Activated CD8-positive, alpha-beta memory T cell treated with anti-CD3 and anti-CD28 coated beads, Interleukin-2, amount 10 ng/mL, durations not matched to agents 7 days and 5 days (primary cell): ENCODE measurements around the gene CTBP2. TPM values are rescaled to one million over a fixed set of nuclear protein-coding genes. Genes with fewer than 3 reads are reported as not detected.

Source experiments
- ATAC-seq: fragments of 150-1000 bp; cut with Tn5 transposase; one replicate; pipeline ENCODE4 v1.10.0; 2021; ENCODE audit warnings: moderate library complexity
- CTCF ChIA-PET: fragments of 350-600 bp; sonication (Branson Sonifier 250); formaldehyde crosslinking; loops from one replicate; lab custom pipeline; 2021; ENCODE audit warnings: antibody characterized with exemption; lab: Charles Lee
- DNase-seq: peaks from one replicate; pipeline ENCODE4 v3.0.0-alpha.2; 2020
- H3K27ac Mint-ChIP-seq: one replicate; pipeline ENCODE4 v1.8.0; 2021; ENCODE audit warnings: mild to moderate bottlenecking, mixed read lengths
- H3K27me3 Mint-ChIP-seq: one replicate; pipeline ENCODE4 v1.8.0; 2021; ENCODE audit warnings: mixed read lengths
- H3K36me3 Mint-ChIP-seq: one replicate; pipeline ENCODE4 v1.8.0; 2021; ENCODE audit warnings: mild to moderate bottlenecking, mixed read lengths
- H3K4me1 Mint-ChIP-seq: one replicate; pipeline ENCODE4 v1.8.0; 2021; ENCODE audit warnings: mixed read lengths
- H3K4me3 Mint-ChIP-seq: one replicate; pipeline ENCODE4 v1.8.0; 2021; ENCODE audit warnings: mild to moderate bottlenecking, moderate library complexity, mixed read lengths
- H3K9me3 Mint-ChIP-seq: one replicate; pipeline ENCODE4 v1.8.0; 2022; ENCODE audit warnings: low read depth, mixed read lengths
- total RNA-seq, 2 experiments: library from RNA; stranded (reverse); gene quantifications; one replicate each; pipeline ENCODE4 v1.2.3, GENCODE V29; 2021

Gene CTBP2
- total RNA-seq, 2 experiments from 2014 or later = 0.61 to 0.82 TPM

GRCh38 chr10:125127110-125127509 is 33.3 kb downstream of the CTBP2 start:
- Mint-ChIP-seq H3K4me1 (no peaks in the 10 kb centered on the region), H3K27ac (no peak overlapping the region), H3K4me3 (no peak overlapping the region), H3K27me3 (no peaks in the 10 kb centered on the region), H3K9me3 (no peaks in the 10 kb centered on the region), H3K36me3 (no peaks in the 10 kb centered on the region)
- CTCF ChIA-PET = no interaction called here
- DNase-seq (no peak), ATAC-seq (no peak)

- CTCF ChIA-PET = no interaction called here
These were observed 34.2 kb downstream of the CTBP2 start for GRCh38 chr10:125125951-125126735.

GRCh38 chr10:125124907-125125306 is 35.5 kb downstream of the CTBP2 start:
- ATAC-seq = no peak
- DNase-seq = no peak

More at GRCh38 chr10:125125951-125126735, 34.2 kb downstream of the CTBP2 start:
- no peak for ATAC-seq
- Mint-ChIP-seq H3K4me3 (no peak overlapping the region), H3K9me3 (no peaks in the 10 kb centered on the region), H3K27me3 (no peaks in the 10 kb centered on the region), H3K36me3 (no peaks in the 10 kb centered on the region), H3K4me1 (no peaks in the 10 kb centered on the region), H3K27ac (no peak overlapping the region)
- DNase-seq = no peak

DNA sequence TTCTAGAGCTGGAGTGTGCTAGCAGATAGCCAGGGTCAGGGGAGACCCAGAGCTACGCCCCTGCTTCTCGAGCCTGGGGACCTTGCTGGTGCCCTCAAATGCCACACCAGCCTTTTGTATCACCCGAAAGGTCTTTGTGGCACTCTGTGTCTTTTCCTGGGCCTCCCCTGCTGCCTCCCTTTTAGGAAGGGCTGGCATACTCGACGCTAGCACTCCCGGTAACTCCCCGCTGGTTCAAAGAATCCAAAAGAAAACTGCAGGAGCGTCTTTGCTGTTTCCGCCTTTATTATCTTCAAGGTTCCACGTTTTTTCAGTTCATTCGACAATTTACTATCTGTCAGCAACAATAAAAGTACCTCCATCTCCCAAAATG is 36.3 kb downstream of the CTBP2 start:
- Mint-ChIP-seq H3K27me3 (peaks cover 3% of the 10 kb centered on the region), H3K4me1 (no peaks in the 10 kb centered on the region), H3K36me3 (no peaks in the 10 kb centered on the region), H3K4me3 (no peak overlapping the region), H3K9me3 (no peaks in the 10 kb centered on the region), H3K27ac (no peak overlapping the region)
- ATAC-seq (no peak), DNase-seq (no peak)
- CTCF ChIA-PET = no interaction called here

More at GRCh38 chr10:125124907-125125306, 35.5 kb downstream of the CTBP2 start:
- no peaks in the 10 kb centered on the region for H3K4me1 Mint-ChIP-seq
- H3K27ac Mint-ChIP-seq = no peak overlapping the region
- H3K9me3 Mint-ChIP-seq = no peaks in the 10 kb centered on the region
- no peak overlapping the region for H3K4me3 Mint-ChIP-seq
- CTCF ChIA-PET = no interaction called here
- H3K36me3 Mint-ChIP-seq = no peaks in the 10 kb centered on the region
- peaks cover 2% of the 10 kb centered on the region for H3K27me3 Mint-ChIP-seq

DNA sequence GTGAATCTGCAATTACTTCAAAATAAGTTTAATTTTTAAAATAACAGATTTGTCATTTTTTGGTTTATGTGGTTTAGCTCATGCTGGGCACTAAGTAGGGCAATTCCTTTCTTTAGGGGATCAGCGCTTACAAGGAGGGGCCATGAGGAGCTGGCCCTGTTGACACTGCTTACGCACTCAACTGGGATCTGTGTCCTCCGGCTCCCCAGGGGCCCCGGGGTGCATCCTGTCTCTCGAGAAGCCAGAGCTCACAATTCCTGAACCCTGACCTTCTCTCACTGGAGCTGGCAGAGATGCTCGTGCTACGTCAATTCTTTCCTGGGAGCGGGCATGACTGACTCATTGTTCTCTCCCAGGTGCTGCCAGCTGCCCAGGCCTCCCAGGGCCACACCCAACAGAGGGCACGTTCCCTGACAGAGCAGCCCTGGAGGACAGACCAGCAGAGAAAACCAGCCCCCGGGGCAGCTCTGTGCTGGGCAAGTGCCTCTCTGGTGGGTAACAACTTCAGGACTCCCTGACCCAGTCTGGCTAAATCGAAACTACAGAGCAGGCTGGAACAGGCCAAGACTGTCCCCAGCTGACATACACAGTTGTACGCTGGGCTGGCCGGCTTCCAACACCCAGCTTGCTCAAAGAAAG is 36.8 kb downstream of the CTBP2 start:
- Mint-ChIP-seq H3K9me3 (no peaks in the 10 kb centered on the region), H3K27me3 (peaks cover 3% of the 10 kb centered on the region), H3K36me3 (no peaks in the 10 kb centered on the region), H3K4me1 (no peaks in the 10 kb centered on the region), H3K27ac (no peak overlapping the region), H3K4me3 (no peak overlapping the region)
- no peak for ATAC-seq
- CTCF ChIA-PET = no interaction called here
- DNase-seq = no peak

DNA sequence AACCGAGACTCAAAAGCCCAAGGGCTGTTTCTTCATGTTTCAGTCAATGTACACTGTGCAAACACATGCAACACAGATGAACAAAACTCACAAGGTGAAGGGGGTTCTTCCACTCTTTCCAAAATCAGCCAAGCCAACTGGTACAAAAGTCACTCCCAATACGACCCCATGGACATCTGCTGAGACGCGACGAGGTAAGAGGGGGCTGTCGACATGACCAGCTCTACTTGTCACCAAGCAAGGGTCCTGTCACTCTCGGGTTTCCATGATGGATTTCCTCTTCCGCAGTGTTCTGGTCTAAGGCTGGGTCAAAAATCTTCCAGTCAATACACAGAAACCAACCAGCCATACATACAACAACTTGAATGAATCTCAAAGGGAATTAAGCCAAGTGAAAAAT is 37.8 kb downstream of the CTBP2 start:
- Mint-ChIP-seq H3K27ac (no peak overlapping the region), H3K9me3 (no peaks in the 10 kb centered on the region), H3K4me1 (no peaks in the 10 kb centered on the region), H3K4me3 (no peak overlapping the region), H3K27me3 (peaks cover 3% of the 10 kb centered on the region), H3K36me3 (no peaks in the 10 kb centered on the region)
- CTCF ChIA-PET = no interaction called here
- ATAC-seq = no peak
- no peak for DNase-seq

- no peak overlapping the region for H3K4me3 Mint-ChIP-seq
These were observed 39.4 kb downstream of the CTBP2 start for GRCh38 chr10:125121003-125121402.

GRCh38 chr10:125120053-125120710 is 40.2 kb downstream of the CTBP2 start:
- ATAC-seq (no peak), DNase-seq (no peak)
- H3K27ac Mint-ChIP-seq = no peak overlapping the region
- H3K4me1 Mint-ChIP-seq = no peaks in the 10 kb centered on the region
- CTCF ChIA-PET = no interaction called here
- H3K27me3 Mint-ChIP-seq = peaks cover 3% of the 10 kb centered on the region
- no peak overlapping the region for H3K4me3 Mint-ChIP-seq
- H3K9me3 Mint-ChIP-seq = no peaks in the 10 kb centered on the region
- no peaks in the 10 kb centered on the region for H3K36me3 Mint-ChIP-seq

More at GRCh38 chr10:125121003-125121402, 39.4 kb downstream of the CTBP2 start:
- no peaks in the 10 kb centered on the region for H3K9me3 Mint-ChIP-seq
- no peak overlapping the region for H3K27ac Mint-ChIP-seq
- no peaks in the 10 kb centered on the region for H3K36me3 Mint-ChIP-seq
- H3K4me1 Mint-ChIP-seq = no peaks in the 10 kb centered on the region
- CTCF ChIA-PET = no interaction called here
- ATAC-seq (no peak), DNase-seq (no peak)
- peaks cover 3% of the 10 kb centered on the region for H3K27me3 Mint-ChIP-seq

- Mint-ChIP-seq H3K27ac (no peak overlapping the region), H3K9me3 (no peaks in the 10 kb centered on the region), H3K4me1 (no peaks in the 10 kb centered on the region), H3K27me3 (peaks cover 3% of the 10 kb centered on the region), H3K4me3 (no peak overlapping the region), H3K36me3 (no peaks in the 10 kb centered on the region)
- no peak for ATAC-seq
- no peak for DNase-seq
- CTCF ChIA-PET = no interaction called here
These were observed 41.7 kb downstream of the CTBP2 start for GRCh38 chr10:125118701-125119100.

DNA sequence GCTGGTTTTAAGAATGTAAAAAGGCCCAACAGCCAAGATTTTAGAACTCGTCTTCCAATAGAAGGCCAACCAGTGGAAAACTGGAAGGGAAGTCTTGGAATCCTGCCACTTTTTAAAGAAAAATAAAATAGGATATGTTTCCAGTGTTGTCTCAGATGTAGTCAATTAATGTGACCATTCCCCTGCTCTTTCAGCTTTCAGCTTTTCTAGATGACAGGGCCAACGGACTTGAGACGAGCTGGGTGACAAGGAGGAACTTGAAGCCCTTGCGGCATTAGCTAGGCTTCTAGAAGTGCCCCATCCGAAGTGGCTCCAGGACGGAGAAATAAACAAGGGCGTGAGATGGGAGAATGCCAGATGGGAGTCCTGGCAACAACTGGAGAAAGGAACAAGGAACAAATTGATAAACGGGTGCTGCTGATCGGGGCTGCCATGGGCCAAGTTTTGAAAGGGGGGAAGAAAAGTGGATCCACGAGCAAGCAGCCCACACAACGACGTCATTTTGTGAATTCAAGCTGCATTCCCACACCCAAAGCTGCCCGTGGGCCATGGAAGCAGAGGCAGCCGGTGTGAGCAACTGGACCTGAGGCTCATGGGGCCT is 42.3 kb downstream of the CTBP2 start:
- CTCF ChIA-PET = no interaction called here
- no peak for ATAC-seq
- Mint-ChIP-seq H3K36me3 (no peaks in the 10 kb centered on the region), H3K27me3 (peaks cover 3% of the 10 kb centered on the region), H3K4me3 (no peak overlapping the region), H3K9me3 (no peaks in the 10 kb centered on the region), H3K4me1 (no peaks in the 10 kb centered on the region), H3K27ac (no peak overlapping the region)
- DNase-seq = no peak

DNA sequence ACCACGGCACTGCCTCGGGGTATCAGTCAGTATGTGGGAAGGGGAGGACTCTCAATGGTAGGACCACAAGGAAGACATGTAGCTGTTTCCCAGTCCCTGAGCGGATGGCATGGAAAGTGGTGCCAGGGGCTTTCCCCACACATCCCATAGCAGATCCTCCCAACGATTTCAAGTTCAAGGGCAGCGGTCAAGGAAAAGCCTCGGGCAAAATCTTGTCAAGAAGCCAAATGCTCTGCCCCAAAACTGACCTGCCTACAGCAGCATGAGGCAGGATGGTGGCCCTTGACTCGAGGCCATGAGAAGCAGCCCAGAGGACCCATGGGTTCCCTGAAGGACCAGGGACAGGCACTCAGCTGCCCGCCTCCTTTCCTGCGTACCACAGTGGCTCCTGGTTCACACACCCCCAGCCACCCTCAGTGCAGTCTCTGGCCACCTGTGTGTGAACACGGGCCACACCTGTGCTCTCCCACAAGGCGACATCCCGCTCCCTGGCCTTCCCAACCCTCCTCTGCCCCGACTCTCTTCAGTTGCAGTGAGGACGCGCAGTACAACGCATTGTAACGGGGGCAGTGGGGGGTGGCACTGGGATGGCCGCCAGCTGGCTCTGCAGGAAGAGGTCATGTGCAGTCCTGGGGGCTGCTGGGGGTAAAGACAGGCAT is 43.6 kb downstream of the CTBP2 start:
- ATAC-seq (no peak), DNase-seq (no peak)
- Mint-ChIP-seq H3K27ac (no peak overlapping the region), H3K4me3 (no peak overlapping the region), H3K27me3 (peaks cover 3% of the 10 kb centered on the region), H3K9me3 (no peaks in the 10 kb centered on the region), H3K4me1 (no peaks in the 10 kb centered on the region), H3K36me3 (no peaks in the 10 kb centered on the region)
- CTCF ChIA-PET = no interaction called here

DNA sequence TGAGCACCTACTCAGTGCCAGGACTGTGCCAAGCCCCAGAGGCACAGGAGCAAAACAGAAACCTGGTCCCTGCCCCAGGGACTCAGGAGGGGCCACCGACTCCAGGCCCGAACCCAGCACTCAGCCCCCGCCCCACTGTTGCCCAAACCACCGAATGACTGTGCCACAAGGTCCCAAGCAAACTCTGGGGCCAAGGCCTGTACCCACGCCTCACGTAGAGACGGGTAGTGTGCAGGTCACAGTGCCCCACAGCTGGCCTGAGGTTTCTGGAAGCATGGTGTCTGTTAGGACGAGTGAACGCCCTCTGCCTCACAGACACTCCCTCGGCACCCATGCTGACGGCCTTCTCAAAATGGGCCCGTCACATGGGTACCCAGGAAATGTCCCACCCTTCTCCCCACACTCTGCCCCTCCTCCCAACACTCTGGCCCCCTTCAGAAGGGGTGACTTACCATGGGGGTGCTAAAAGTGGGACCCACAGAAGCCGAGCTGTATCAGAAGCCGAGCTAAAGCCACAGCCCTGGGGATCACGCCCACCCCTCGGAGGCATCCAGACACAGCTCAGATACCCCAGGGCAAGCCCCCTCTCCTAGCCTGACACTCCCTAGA is 44.2 kb downstream of the CTBP2 start:
- Mint-ChIP-seq H3K4me1 (no peaks in the 10 kb centered on the region), H3K36me3 (no peaks in the 10 kb centered on the region), H3K9me3 (no peaks in the 10 kb centered on the region), H3K4me3 (no peak overlapping the region), H3K27me3 (peaks cover 3% of the 10 kb centered on the region), H3K27ac (no peak overlapping the region)
- CTCF ChIA-PET = no interaction called here
- DNase-seq (no peak), ATAC-seq (no peak)

DNA sequence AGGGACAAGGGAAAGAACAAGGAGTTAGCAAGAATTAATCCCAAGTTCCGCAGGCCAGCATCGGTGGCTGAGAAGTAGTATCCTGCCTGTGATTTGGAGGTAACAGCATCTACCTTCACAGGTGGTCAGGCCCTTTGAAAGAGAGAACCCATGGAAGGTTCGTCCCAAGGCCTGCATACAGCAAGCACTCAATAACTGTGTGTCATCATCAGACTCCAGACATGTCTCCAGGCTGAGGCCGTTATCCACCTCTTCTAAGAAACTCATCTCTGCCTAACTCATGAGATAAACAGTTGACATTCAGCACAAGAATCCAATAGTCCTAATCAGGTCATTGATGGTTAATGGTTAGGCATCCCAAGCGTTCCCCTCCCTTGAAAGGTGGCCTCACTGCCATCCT is 45.0 kb downstream of the CTBP2 start:
- Mint-ChIP-seq H3K4me1 (no peaks in the 10 kb centered on the region), H3K36me3 (no peaks in the 10 kb centered on the region), H3K4me3 (no peak overlapping the region), H3K27ac (no peak overlapping the region), H3K9me3 (no peaks in the 10 kb centered on the region), H3K27me3 (peaks cover 6% of the 10 kb centered on the region)
- ATAC-seq (no peak), DNase-seq (no peak)
- CTCF ChIA-PET = no interaction called here
